ENCODE measurements around the gene GLT8D1.
"Not testable (repeated sequence)": the region's sequence is repeated elsewhere in the genome, so short reads cannot be mapped to it uniquely, and the experiment has no call there.

Gene GLT8D1

GRCh38 chr3:52730681-52731080 lies 25.1 kb upstream of the GLT8D1 start:
- Histone ChIP-seq H3K27ac (ENCODE audit: low read depth, low read length) (no peak overlapping the region), H3K4me3 (ENCODE audit: low read length) (no peak overlapping the region), H4K20me1 (ENCODE audit: control insufficient read depth, insufficient read depth, low read depth, low read length) (no peaks in the 10 kb centered on the region), H3K9me3 (ENCODE audit: control insufficient read depth, insufficient read depth, low read length) (no peaks in the 10 kb centered on the region), H3K4me1 (ENCODE audit: control insufficient read depth, low read length) (no peaks in the 10 kb centered on the region), H3K9me2 (replicated peaks; ENCODE audit: control insufficient read depth, low read length) (no peaks in the 10 kb centered on the region), H3K36me3 (ENCODE audit: control insufficient read depth, low read length) (peaks cover 36% of the 10 kb centered on the region), H3K27me3 (ENCODE audit: control insufficient read depth, low read length) (no peaks in the 10 kb centered on the region), H3K79me2 (ENCODE audit: control insufficient read depth, low read length) (no peaks in the 10 kb centered on the region), H3F3A (ENCODE audit: control insufficient read depth, insufficient read depth) (0 out of 2 replicates have a peak, but pooled peaks cover 5% of the 10 kb centered on the region), H3K4me2 (ENCODE audit: low read length) (no peak overlapping the region)
- TF ChIP-seq CTCF (IDR thresholded peaks at IDR 0.05; ENCODE audit: low read depth, low read length, poor library complexity, severe bottlenecking) (no peak), EZH2phosphoT487 (IDR thresholded peaks at IDR 0.05; ENCODE audit: borderline replicate concordance, low read length) (no peak)

- H3K9me3 ChIP-seq (ENCODE audit: control insufficient read depth, insufficient read depth, low read length); H3K27ac ChIP-seq (ENCODE audit: low read depth, low read length); H3K4me3 ChIP-seq (ENCODE audit: low read length); H4K20me1 ChIP-seq (ENCODE audit: control insufficient read depth, insufficient read depth, low read depth, low read length); H3K9me2 ChIP-seq (replicated peaks; ENCODE audit: control insufficient read depth, low read length); H3K79me2 ChIP-seq (ENCODE audit: control insufficient read depth, low read length); H3K4me1 ChIP-seq (ENCODE audit: control insufficient read depth, low read length); H3F3A ChIP-seq (ENCODE audit: control insufficient read depth, insufficient read depth); H3K27me3 ChIP-seq (ENCODE audit: control insufficient read depth, low read length); H3K4me2 ChIP-seq (ENCODE audit: low read length): not testable (repeated sequence)
- peaks cover 27% of the 10 kb centered on the region for H3K36me3 ChIP-seq (ENCODE audit: control insufficient read depth, low read length)
These were observed 23.2 kb upstream of the GLT8D1 start for GRCh38 chr3:52728753-52729152.

- H3K4me2 ChIP-seq (ENCODE audit: low read length), result no peak overlapping the region
- H3K27ac ChIP-seq (ENCODE audit: low read depth, low read length), result no peak overlapping the region
- H4K20me1 ChIP-seq (ENCODE audit: control insufficient read depth, insufficient read depth, low read depth, low read length), result 0 out of 2 replicates have a peak, but pooled peaks cover 3% of the 10 kb centered on the region
- H3K36me3 ChIP-seq (ENCODE audit: control insufficient read depth, low read length), result no peaks in the 10 kb centered on the region; the same call in 1 of the 2 replicates
- H3K4me1 ChIP-seq (ENCODE audit: control insufficient read depth, low read length), result peaks cover 36% of the 10 kb centered on the region
- no peaks in the 10 kb centered on the region for H3K27me3 ChIP-seq (ENCODE audit: control insufficient read depth, low read length)
- no peaks in the 10 kb centered on the region for H3K79me2 ChIP-seq (ENCODE audit: control insufficient read depth, low read length)
- TF ChIP-seq EZH2phosphoT487 (IDR thresholded peaks at IDR 0.05; ENCODE audit: borderline replicate concordance, low read length) (no peak), CTCF (IDR thresholded peaks at IDR 0.05; ENCODE audit: low read depth, low read length, poor library complexity, severe bottlenecking) (no peak)
- no peaks in the 10 kb centered on the region for H3K9me2 ChIP-seq (replicated peaks; ENCODE audit: control insufficient read depth, low read length)
- H3K4me3 ChIP-seq (ENCODE audit: low read length), result no peak overlapping the region
- H3F3A ChIP-seq (ENCODE audit: control insufficient read depth, insufficient read depth), result peaks cover 17% of the 10 kb centered on the region
- H3K9me3 ChIP-seq (ENCODE audit: control insufficient read depth, insufficient read depth, low read length), result no peaks in the 10 kb centered on the region
These were observed 18.9 kb upstream of the GLT8D1 start for GRCh38 chr3:52724511-52724910.

GRCh38 chr3:52723935-52724334 lies 18.3 kb upstream of the GLT8D1 start:
- Histone ChIP-seq H3K9me2 (replicated peaks; ENCODE audit: control insufficient read depth, low read length) (no peaks in the 10 kb centered on the region), H3K36me3 (ENCODE audit: control insufficient read depth, low read length) (peaks cover 1% of the 10 kb centered on the region), H3K4me2 (ENCODE audit: low read length) (no peak overlapping the region), H3K27ac (ENCODE audit: low read depth, low read length) (no peak overlapping the region), H4K20me1 (ENCODE audit: control insufficient read depth, insufficient read depth, low read depth, low read length) (0 out of 2 replicates have a peak, but pooled peaks cover 3% of the 10 kb centered on the region), H3K4me3 (ENCODE audit: low read length) (no peak overlapping the region), H3K4me1 (ENCODE audit: control insufficient read depth, low read length) (peaks cover 36% of the 10 kb centered on the region), H3K9me3 (ENCODE audit: control insufficient read depth, insufficient read depth, low read length) (no peaks in the 10 kb centered on the region), H3F3A (ENCODE audit: control insufficient read depth, insufficient read depth) (peaks cover 17% of the 10 kb centered on the region), H3K79me2 (ENCODE audit: control insufficient read depth, low read length) (no peaks in the 10 kb centered on the region), H3K27me3 (ENCODE audit: control insufficient read depth, low read length) (no peaks in the 10 kb centered on the region)
- TF ChIP-seq EZH2phosphoT487 (IDR thresholded peaks at IDR 0.05; ENCODE audit: borderline replicate concordance, low read length) (no peak), CTCF (IDR thresholded peaks at IDR 0.05; ENCODE audit: low read depth, low read length, poor library complexity, severe bottlenecking) (no peak)
